Measurements from ENCODE around the gene NELFA.

NELFA gene

DNA sequence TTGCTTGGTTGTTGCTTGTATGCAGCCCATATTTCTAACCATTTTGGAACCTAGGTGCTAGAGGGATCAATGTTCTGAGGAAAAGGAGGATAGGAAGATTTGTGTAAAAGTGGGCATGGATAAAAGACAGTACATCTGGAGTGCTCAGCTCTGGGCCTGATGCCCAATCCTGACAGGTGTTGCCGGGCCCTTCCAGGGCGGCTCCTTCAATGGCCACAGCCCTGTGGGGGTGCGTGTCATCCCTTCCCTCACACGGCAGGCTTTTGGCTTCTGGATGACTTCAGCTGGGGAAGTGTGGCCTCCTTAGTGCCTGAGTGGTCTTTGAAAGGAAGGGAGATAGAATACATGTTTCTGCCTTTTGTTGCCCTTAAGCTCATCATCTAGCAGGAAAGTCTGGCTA, 47.2 kb downstream of the NELFA start:
- no peak overlapping the region for H3K4me3 ChIP-seq (ENCODE audit: low read depth, low read length)
- TF ChIP-seq, protein P1, sequence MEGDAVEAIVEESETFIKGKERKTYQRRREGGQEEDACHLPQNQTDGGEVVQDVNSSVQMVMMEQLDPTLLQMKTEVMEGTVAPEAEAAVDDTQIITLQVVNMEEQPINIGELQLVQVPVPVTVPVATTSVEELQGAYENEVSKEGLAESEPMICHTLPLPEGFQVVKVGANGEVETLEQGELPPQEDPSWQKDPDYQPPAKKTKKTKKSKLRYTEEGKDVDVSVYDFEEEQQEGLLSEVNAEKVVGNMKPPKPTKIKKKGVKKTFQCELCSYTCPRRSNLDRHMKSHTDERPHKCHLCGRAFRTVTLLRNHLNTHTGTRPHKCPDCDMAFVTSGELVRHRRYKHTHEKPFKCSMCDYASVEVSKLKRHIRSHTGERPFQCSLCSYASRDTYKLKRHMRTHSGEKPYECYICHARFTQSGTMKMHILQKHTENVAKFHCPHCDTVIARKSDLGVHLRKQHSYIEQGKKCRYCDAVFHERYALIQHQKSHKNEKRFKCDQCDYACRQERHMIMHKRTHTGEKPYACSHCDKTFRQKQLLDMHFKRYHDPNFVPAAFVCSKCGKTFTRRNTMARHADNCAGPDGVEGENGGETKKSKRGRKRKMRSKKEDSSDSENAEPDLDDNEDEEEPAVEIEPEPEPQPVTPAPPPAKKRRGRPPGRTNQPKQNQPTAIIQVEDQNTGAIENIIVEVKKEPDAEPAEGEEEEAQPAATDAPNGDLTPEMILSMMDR (IDR thresholded peaks at IDR 0.05; ENCODE audit: low read depth, low read length), result no peak

GRCh38 chr4:1961038-1961437, 47.7 kb downstream of the NELFA start:
- H3K4me3 ChIP-seq (ENCODE audit: low read depth, low read length), result no peak overlapping the region
- TF ChIP-seq, protein P1 (IDR thresholded peaks at IDR 0.05; ENCODE audit: low read depth, low read length), result no peak

DNA sequence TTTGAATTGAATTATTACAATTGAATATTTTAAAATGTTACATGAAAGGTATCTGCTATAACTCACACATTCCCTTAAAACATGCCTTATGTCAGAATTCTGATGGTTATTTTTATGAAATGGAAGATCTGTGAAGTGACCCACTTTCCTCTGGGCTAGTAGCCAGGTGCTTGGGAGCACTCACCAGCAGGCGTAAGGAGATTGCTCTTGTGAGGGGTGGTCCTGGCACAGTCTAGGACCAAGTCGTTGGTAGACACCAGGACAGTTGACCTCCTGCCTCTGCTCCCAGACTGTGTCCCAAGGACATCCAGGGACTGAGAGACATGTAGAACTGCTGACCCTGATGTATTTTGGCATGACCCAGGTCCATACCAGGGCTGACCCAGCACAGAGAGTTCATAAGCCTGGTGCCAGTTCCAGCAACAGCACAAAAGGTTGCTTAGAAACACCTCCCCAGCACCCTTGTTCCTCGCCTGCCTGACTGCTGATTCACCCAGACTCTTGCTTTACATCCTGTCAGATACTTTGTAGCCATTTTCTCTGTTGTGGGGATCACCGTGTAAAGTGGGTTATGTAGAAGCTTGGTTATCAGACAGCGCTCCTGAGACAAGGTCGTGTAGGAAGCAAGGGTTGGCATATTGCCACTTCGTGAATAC, 48.5 kb downstream of the NELFA start:
- no peak overlapping the region for H3K4me3 ChIP-seq (ENCODE audit: low read depth, low read length)
- TF ChIP-seq, protein P1 (IDR thresholded peaks at IDR 0.05; ENCODE audit: low read depth, low read length), result no peak

DNA sequence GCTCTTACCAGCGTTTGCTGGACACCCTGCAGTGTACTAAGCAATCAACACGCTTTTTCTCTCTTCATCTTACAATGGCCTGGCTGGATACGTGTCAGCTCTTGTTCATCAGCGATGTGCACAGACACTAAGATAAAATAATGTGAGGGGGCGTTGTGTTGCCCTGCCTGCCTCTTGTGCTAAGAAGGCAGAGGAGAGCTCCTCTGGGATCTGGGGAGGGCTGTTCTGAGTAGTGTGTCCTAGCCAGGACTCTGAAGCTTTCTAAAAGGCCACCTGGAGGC, 49.7 kb downstream of the NELFA start:
- no peak overlapping the region for H3K4me3 ChIP-seq (ENCODE audit: low read depth, low read length)
- TF ChIP-seq, protein P1 (IDR thresholded peaks at IDR 0.05; ENCODE audit: low read depth, low read length), result no peak

DNA sequence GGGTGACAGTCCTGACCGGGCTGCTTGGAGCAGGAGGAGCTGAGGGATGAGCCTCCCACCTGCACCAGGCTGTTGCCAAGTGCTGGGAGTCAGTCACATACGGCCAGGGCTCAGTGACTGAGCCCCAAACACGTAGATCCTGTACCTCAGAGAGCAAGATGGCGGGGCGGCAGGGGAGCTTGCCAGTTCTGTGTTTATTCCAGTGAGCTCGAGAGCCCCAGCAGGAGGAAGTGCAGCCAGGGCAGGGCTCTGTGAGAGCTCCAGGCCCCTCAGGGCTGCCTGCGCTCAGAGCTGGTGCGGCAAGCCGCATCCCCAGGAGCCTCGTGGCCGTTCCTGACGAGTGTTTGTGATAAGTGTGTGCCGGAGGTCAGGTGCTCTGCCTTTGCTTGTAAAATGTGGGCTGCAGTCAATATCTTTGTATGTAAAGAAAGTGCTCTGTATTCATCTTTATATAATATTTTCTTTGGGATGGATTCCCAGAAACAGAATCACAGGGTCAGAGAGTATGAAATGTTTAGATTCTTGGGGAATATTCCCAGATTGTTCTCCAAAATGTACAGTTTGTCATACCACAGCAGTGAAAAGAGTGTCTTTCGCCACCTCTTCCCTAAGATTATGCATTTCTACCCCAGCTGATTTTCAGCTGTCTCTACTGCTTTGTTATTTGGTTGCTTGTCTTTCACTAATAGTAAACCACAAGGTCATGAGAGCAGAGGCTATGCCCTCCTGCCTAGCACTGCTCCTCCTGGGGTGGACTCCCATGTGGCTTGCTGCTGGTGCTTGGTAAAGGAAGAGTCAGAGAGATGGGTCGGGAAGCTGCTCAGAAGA, 50.3 kb downstream of the NELFA start:
- no peak overlapping the region for H3K4me3 ChIP-seq (ENCODE audit: low read depth, low read length)
- TF ChIP-seq, protein P1 (IDR thresholded peaks at IDR 0.05; ENCODE audit: low read depth, low read length), result no peak

DNA sequence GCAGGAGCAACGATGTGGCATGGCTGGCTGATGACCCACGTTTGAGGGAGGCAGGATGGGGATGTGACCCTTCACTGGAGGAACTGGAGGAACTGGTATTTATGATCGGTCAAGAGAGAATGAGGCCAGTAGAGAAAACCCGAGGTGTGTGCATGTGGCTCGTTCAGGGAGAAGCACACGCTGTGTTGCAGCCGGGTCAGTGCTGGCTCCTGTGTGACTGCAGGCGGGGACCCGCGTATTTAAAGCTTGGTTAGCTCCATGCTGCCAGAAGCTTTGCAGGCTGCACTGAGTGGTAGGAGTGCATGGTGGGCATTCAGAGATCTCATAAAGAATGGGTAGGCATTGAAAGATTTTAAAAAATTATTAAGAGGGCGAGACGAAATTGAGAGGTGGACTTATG, 52.1 kb downstream of the NELFA start:
- no peak overlapping the region for H3K4me3 ChIP-seq (ENCODE audit: low read depth, low read length)
- TF ChIP-seq, protein P1 (IDR thresholded peaks at IDR 0.05; ENCODE audit: low read depth, low read length), result no peak

GRCh38 chr4:1953335-1953734, 55.4 kb downstream of the NELFA start:
- no peak overlapping the region for H3K4me3 ChIP-seq (ENCODE audit: low read depth, low read length)
- TF ChIP-seq, protein P1 (IDR thresholded peaks at IDR 0.05; ENCODE audit: low read depth, low read length), result no peak

Measured in WI38 (cell line).